Activated CD8-positive, alpha-beta T cell treated with anti-CD3 and anti-CD28 coated beads, Interleukin-2, amount 10 ng/mL, durations not matched to agents 7 days and 5 days (primary cell): ENCODE results near the gene SARM1. TPM values are rescaled to one million over a fixed set of nuclear protein-coding genes. Genes with fewer than 3 reads are reported as not detected.

Experiments used
- ATAC-seq: fragments of 150-1000 bp; cut with Tn5 transposase; one replicate; pipeline ENCODE4 v1.10.0; 2021; ENCODE audit warnings: moderate library complexity
- CTCF ChIA-PET: fragments of 350-600 bp; sonication (Branson Sonifier 250); formaldehyde crosslinking; loops from one replicate; lab custom pipeline; 2021; ENCODE audit warnings: antibody characterized with exemption; lab: Charles Lee
- POLR2A ChIA-PET: fragments of 350-600 bp; sonication (Branson Sonifier 250); formaldehyde crosslinking; loops from one replicate; lab custom pipeline; 2021; ENCODE audit warnings: antibody characterized with exemption; lab: Charles Lee
- DNase-seq: peaks from one replicate; pipeline ENCODE4 v3.0.0-alpha.2; 2020
- H3K27ac Mint-ChIP-seq: one replicate; pipeline ENCODE4 v1.8.0; 2021; ENCODE audit warnings: mild to moderate bottlenecking, mixed read lengths
- H3K27me3 Mint-ChIP-seq: one replicate; pipeline ENCODE4 v1.8.0; 2021; ENCODE audit warnings: low read depth, mixed read lengths
- H3K36me3 Mint-ChIP-seq: one replicate; pipeline ENCODE4 v1.8.0; 2021; ENCODE audit warnings: low read depth, mixed read lengths
- H3K4me1 Mint-ChIP-seq: one replicate; pipeline ENCODE4 v1.8.0; 2021; ENCODE audit warnings: low read depth, mixed read lengths
- H3K4me3 Mint-ChIP-seq: one replicate; pipeline ENCODE4 v1.8.0; 2021; ENCODE audit warnings: mild to moderate bottlenecking, mixed read lengths
- H3K9me3 Mint-ChIP-seq: one replicate; pipeline ENCODE4 v1.8.0; 2022; ENCODE audit warnings: mixed read lengths; ENCODE audit not compliant: insufficient read depth
- total RNA-seq, 2 experiments: library from RNA; stranded (reverse); gene quantifications; one replicate each; pipeline ENCODE4 v1.2.3, GENCODE V29; 2021

Gene SARM1
- total RNA-seq, 2 experiments from 2014 or later = 16.2 to 20.0 TPM

DNA sequence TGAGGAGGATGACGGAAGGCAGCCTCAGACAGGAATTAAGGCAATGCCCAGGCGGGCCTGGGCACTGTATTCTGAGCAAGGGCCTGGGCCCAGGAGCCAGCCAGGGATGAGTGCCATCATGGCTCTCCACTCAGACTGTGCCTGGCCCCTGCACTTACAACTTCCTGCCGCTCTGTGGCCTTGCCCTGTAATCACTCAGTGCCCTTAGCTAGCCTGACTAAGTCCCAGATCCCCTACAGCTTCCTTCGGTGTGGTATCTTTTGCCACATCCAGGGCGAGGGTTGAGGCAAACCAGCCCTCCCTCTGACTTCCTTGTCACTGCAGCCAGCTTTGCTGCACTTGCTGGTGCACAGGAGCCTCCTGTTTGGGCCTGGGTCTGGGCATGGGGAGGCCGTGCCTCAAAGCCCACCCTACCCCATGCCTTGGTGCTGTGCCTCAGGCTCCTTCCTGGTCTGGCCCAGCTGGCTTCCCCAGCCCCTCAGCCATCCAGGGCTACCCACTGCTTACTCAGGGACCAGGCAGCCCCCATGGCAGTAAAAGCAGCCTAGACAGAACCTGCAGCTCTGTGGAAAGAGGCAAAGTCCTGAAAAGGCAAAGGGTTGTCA lies 25.2 kb downstream of the SARM1 start:
- Mint-ChIP-seq H3K9me3 (no peaks in the 10 kb centered on the region), H3K36me3 (peaks cover 7% of the 10 kb centered on the region), H3K4me3 (no peak overlapping the region), H3K4me1 (peaks cover 5% of the 10 kb centered on the region), H3K27me3 (no peaks in the 10 kb centered on the region), H3K27ac (peak overlapping the region; percentile 21)
- POLR2A ChIA-PET = no interaction called here
- CTCF ChIA-PET = no interaction called here
- ATAC-seq = peak; percentile 36
- DNase-seq = peak; percentile 23

DNA sequence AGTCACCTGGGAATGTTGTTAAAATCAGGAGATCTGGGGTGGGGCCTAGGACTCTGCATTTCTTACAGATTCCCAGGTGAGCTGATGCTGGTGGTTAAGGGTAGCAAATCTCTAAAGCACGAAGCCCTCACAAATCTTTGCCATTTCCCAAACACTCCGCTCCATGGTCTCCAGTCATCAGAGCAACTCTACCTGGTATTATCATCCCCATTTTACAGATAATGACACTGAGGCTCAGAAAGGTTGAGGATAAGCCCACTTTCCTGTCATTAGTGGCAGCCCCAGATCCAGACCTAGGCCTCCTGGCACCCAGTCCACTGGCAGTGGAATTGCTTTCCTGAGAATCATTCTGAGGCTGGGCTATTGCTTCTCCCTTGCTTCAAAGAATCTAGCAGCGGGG lies 25.8 kb downstream of the SARM1 start:
- Mint-ChIP-seq H3K9me3 (no peaks in the 10 kb centered on the region), H3K27ac (no peak overlapping the region)
- CTCF ChIA-PET = no interaction called here

DNA sequence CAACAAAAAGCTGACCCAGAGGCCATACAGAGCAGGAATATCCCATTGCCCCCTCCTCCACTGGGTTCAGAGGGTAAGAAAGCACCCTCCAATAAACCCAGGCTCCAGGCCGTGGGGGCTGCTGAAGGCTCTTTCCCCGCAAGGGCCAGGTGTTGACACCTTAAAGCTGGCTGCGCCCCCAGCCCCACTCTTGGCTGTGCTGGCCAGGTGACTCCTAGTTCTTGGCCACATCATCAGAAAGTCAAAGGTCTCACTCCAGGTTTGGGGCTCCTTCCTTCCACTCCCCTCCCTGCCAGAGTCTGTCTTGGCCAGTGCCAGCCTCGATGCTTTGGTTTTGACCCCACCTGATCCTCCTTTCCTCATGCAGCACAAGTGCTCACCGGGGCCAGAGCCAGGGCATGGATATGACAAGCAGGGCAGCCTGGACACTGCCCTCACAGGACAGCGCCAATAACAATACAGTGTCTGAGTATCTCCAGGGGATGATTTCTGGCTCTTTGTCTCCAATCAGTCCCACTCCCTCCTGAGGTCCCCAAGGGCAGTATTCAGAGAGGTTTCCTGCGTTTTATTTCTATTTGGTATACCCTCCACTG lies 26.3 kb downstream of the SARM1 start:
- Mint-ChIP-seq H3K4me3 (no peak overlapping the region), H3K27ac (no peak overlapping the region), H3K9me3 (no peaks in the 10 kb centered on the region), H3K27me3 (no peaks in the 10 kb centered on the region), H3K4me1 (peaks cover 9% of the 10 kb centered on the region), H3K36me3 (peaks cover 7% of the 10 kb centered on the region)
- ChIA-PET CTCF (interaction anchor here (1.3 kb wide), 1 partner anchor 19 kb away, joined by 4 read pairs; no protein-coding TSS in a partner anchor), POLR2A (no interaction called here)
- DNase-seq (no peak), ATAC-seq (no peak)

More for the DNA sequence above, 25.8 kb downstream of the SARM1 start:
- DNase-seq (no peak), ATAC-seq (no peak)
- Mint-ChIP-seq H3K27me3 (no peaks in the 10 kb centered on the region), H3K36me3 (peaks cover 7% of the 10 kb centered on the region), H3K4me1 (peaks cover 9% of the 10 kb centered on the region), H3K4me3 (no peak overlapping the region)
- POLR2A ChIA-PET = no interaction called here

DNA sequence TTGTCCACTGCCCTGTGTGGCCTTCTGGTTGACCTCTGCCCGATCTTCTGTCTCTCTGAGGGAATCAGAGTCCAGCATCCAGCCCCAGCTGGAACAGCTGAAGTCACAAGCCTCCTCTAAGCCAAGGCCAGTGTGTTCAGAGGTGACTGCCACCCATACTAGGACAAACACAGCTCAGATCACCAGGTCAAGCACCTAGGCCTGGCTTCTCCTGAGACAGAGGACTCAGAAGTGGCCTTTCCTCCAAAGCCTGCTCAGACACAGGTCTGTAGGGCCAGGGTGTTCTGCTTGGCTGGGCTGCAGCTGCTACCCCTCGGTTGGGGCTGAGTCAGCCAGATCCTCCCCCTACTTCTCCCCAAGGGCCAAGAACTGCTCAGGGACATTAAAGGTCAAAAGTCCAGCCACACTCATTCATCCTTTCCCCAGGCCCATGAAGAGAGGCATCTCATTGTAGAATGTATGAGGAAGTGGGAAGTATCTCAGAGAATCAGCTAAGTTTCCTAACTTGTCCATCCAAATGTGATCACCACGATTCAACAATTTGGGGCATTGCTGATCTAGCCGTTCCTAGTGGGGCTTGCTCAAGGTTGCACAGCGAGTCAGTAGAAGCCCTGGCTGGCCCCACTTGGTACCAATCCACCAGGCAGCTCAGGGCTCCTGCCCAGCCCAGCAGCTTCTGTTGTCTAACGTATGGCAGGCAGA lies 26.9 kb downstream of the SARM1 start:
- H3K36me3 Mint-ChIP-seq = peaks cover 6% of the 10 kb centered on the region
- ChIA-PET CTCF (interaction anchor here (1.3 kb wide), 1 partner anchor 18 kb away, joined by 4 read pairs; no protein-coding TSS in a partner anchor), POLR2A (no interaction called here)
- DNase-seq = no peak
- H3K27ac Mint-ChIP-seq = no peak overlapping the region
- peaks cover 9% of the 10 kb centered on the region for H3K4me1 Mint-ChIP-seq
- H3K9me3 Mint-ChIP-seq = no peaks in the 10 kb centered on the region
- no peak for ATAC-seq
- no peak overlapping the region for H3K4me3 Mint-ChIP-seq
- H3K27me3 Mint-ChIP-seq = no peaks in the 10 kb centered on the region

DNA sequence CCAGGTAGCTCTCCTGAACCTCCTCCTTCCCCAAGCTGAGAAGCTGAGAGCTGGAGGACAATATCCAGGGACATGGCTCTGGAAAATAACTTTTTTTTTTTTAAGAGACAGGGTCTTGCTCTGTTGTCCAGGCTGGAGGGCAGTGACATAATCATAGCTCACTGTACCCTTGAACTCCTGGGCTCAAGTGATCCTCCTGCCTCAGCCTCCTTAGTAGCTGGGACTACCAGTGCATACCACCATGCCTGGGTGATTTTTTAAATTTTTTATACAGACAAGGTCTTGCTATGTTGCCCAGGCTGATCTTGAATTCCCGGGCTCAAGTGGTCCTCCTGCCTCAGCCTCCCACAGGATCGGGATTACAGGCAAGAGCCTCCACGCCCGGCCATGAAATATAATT lies 28.3 kb downstream of the SARM1 start:
- Mint-ChIP-seq H3K9me3 (no peaks in the 10 kb centered on the region), H3K4me3 (no peak overlapping the region), H3K4me1 (peaks cover 9% of the 10 kb centered on the region), H3K36me3 (no peaks in the 10 kb centered on the region), H3K27me3 (no peaks in the 10 kb centered on the region), H3K27ac (no peak overlapping the region)
- no peak for ATAC-seq
- no peak for DNase-seq
- POLR2A ChIA-PET = interaction anchor here (1.0 kb wide), 1 partner anchor 42 kb away, joined by 3 read pairs; no protein-coding TSS in a partner anchor
- CTCF ChIA-PET = interaction anchor here (3.3 kb wide), 1 partner anchor 17 kb away, joined by 14 read pairs; no protein-coding TSS in a partner anchor

DNA sequence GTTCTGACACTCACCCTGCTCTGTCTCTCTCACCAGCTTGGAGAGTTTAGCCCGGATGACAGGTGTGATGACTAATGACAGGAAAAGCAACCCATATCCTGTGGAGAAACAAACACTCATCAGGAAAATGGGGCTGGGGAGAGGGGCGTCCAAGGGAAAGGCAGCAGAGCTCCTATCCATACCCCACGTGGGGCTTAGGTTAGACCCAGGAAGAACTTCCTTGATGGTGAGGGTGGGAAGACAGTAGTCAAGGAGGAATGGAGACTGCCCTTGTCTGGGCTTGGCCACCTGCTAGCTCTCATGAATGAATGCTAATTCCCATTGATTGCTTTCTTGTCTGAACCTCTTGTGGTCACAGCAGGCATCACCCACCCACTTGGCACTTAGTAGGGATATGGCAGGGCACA lies 30.7 kb downstream of the SARM1 start:
- DNase-seq (no peak), ATAC-seq (no peak)
- Mint-ChIP-seq H3K27ac (no peak overlapping the region), H3K9me3 (no peaks in the 10 kb centered on the region), H3K27me3 (no peaks in the 10 kb centered on the region), H3K4me1 (peaks cover 13% of the 10 kb centered on the region), H3K4me3 (no peak overlapping the region), H3K36me3 (no peaks in the 10 kb centered on the region)
- POLR2A ChIA-PET = interaction anchor here (1.2 kb wide), 1 partner anchor 18 kb away, joined by 3 read pairs; no protein-coding TSS in a partner anchor
- CTCF ChIA-PET = interaction anchor here (3.3 kb wide), 1 partner anchor 14 kb away, joined by 14 read pairs; no protein-coding TSS in a partner anchor

DNA sequence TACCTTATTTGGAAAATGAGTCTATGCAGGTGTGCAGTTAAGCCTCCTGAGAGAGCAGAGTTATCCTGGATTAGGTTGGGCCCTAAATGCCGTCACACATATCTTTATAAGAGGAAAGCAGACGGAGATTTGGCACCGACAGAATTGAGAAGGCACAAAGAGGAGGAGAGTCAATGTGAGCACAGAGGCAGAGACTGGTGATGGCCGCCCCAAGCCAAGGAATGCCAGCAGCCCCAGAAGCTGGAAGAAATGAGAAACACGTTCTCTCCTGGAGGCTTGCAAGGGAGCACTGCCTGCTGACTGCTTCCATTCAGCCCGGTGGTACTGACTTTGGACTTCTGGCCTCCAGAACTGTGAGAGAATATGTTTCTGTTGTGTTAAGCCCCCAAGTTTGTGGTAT lies 31.4 kb downstream of the SARM1 start:
- Mint-ChIP-seq H3K27ac (no peak overlapping the region), H3K9me3 (no peaks in the 10 kb centered on the region), H3K4me3 (no peak overlapping the region), H3K36me3 (no peaks in the 10 kb centered on the region), H3K4me1 (peaks cover 13% of the 10 kb centered on the region), H3K27me3 (no peaks in the 10 kb centered on the region)
- DNase-seq (no peak), ATAC-seq (no peak)
- CTCF ChIA-PET = interaction anchor here (3.6 kb wide), 1 partner anchor 14 kb away, joined by 19 read pairs; no protein-coding TSS in a partner anchor
- POLR2A ChIA-PET = interaction anchor here (1.2 kb wide), 1 partner anchor 19 kb away, joined by 3 read pairs; no protein-coding TSS in a partner anchor

DNA sequence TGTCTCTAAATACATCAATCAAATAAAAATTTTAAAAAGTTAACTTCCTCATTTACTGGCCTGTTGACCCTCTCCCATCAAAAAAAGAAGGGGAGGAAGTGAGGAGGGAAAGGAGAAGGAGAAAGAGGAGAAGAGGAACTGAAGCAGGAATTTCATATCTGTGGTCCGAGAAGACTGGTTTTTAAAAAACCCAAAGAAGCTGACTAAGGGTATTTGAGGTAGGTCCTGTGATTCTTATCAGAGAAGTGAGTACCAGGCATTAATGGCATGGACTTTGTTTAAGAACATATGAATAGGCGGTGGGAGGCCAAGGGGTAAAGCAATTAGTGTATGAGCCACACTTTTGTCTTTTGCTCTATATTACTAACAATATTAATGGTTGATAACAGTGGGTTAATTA lies 32.5 kb downstream of the SARM1 start:
- ATAC-seq = no peak

DNA sequence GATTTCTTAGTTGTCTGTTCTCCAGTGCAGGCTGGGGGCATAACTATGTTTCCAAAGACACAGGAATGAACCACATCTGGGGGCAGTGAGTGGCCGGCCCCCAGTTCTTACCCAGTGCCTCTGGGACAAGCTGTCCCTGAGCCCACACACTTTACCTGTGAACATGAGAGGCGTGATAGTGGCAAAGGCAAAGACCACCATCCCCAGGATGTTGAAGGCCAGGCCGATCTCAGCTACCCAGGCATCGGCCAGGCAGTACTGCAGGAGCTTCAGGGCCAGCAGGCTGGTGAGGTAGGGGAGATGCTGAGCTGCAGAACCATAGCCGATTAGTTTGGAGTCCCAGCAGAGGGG lies 32.9 kb downstream of the SARM1 start:
- Mint-ChIP-seq H3K36me3 (no peaks in the 10 kb centered on the region), H3K4me3 (no peak overlapping the region), H3K27me3 (peaks cover 7% of the 10 kb centered on the region), H3K27ac (no peak overlapping the region), H3K9me3 (no peaks in the 10 kb centered on the region), H3K4me1 (peaks cover 13% of the 10 kb centered on the region)
- ChIA-PET POLR2A (interaction anchor here (0.6 to 1.5 kb wide), 3 partner anchors 20 to 69 kb away, joined by 3 to 7 read pairs (median 4); partner anchors contain the start of genes IFT20, POLDIP2 and TNFAIP1), CTCF (interaction anchor here (0.6 to 3.6 kb wide), 3 partner anchors 12 to 46 kb away, joined by 3 to 19 read pairs (median 3); a partner anchor contains a TSS)
- no peak for DNase-seq
- no peak for ATAC-seq

More for the DNA sequence above, 32.5 kb downstream of the SARM1 start:
- Mint-ChIP-seq H3K9me3 (no peaks in the 10 kb centered on the region), H3K4me3 (no peak overlapping the region), H3K27me3 (peaks cover 7% of the 10 kb centered on the region), H3K27ac (no peak overlapping the region), H3K36me3 (no peaks in the 10 kb centered on the region), H3K4me1 (peaks cover 13% of the 10 kb centered on the region)
- POLR2A ChIA-PET = interaction anchor here (0.6 to 1.5 kb wide), 2 partner anchors 19 to 47 kb away, joined by 3 to 7 read pairs; partner anchors contain the start of gene POLDIP2
- CTCF ChIA-PET = interaction anchor here (1.2 to 3.6 kb wide), 2 partner anchors 13 to 46 kb away, joined by 3 to 19 read pairs; a partner anchor contains a TSS
- no peak for DNase-seq

DNA sequence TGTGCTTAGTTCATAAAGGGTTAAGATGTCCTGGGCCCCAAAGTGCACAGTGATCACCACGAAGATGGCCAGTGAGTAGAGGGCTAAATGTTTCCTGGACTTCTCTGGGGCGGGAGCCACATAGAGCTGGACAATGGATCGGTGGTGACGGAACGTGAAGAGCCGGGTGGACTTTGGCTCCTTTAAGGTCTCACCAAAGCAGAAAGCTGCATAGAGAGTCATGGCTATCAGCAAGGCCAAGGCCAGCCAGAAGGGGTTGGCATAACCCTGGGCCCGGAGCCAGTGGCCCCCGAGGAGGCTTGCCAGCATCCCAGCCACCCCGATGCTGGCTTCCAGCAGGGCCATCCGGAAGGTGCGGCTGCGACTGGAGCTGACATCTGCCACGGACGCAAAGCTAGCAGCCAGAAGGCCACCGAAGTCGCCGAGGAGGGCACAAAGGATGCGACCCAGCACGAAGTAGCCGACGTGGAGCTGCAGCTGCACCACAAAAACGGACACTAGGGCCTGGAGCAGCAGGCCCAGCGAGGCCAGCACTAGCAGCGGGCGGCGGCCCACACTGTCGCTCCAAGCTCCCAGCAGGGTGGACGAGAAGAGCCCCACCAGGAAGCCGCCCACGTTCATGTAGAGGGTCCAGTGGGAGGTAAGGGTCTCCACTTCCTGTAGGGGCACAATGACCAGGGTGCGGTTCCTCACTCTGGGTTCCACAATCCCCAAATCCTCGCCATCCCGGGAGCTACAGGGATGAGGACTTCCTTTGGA lies 33.5 kb downstream of the SARM1 start:
- POLR2A ChIA-PET = interaction anchor here (0.6 to 1.5 kb wide), 4 partner anchors 20 to 69 kb away, joined by 3 to 7 read pairs (median 5); partner anchors contain the start of genes IFT20, POLDIP2 and TNFAIP1
- Mint-ChIP-seq H3K4me3 (peak overlapping the region; percentile 72), H3K36me3 (no peaks in the 10 kb centered on the region), H3K27me3 (peaks cover 8% of the 10 kb centered on the region), H3K27ac (no peak overlapping the region), H3K4me1 (peaks cover 13% of the 10 kb centered on the region), H3K9me3 (no peaks in the 10 kb centered on the region)
- ATAC-seq = no peak
- DNase-seq = no peak
- CTCF ChIA-PET = interaction anchor here (0.6 to 3.6 kb wide), 3 partner anchors 12 to 47 kb away, joined by 3 to 19 read pairs (median 3); a partner anchor contains a TSS
